GM19438 (cell line): ENCODE results near the gene SLC22A3.
"Not testable (repeated sequence)": the region's sequence is repeated elsewhere in the genome, so short reads cannot be mapped to it uniquely, and the experiment has no call there.

ENCODE experiments used
- ATAC-seq: cut with Tn5 transposase; IDR thresholded peaks from one replicate; pipeline ENCODE4 v1.9.1; 2021; ENCODE audit warnings: low read depth; ENCODE audit not compliant: unreplicated experiment

Gene SLC22A3

DNA sequence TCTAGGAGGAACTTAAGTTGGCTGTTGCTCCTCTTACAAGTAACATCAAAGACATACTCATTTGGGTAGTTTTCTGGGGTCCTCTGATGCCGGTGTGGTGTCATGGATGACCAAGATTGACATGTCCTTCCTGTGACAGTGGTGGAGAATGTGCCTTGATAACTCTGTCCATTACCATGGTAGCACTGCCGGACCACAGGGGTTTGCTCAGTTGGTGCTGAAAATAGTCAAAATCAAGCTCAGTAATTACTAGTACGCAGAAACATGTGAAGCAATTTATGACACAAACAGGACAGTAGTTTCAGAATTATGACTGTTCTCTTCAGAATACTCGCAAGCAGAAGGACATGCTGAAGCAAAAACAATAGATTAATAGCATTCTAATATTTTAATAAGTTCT, 128.9 kb downstream of the SLC22A3 start:
- not testable (repeated sequence) for ATAC-seq

- no peak for ATAC-seq
Measured at GRCh38 chr6:160477901-160478300, 129.7 kb downstream of the SLC22A3 start.

- ATAC-seq = no peak
Measured at GRCh38 chr6:160487116-160487515, 138.9 kb downstream of the SLC22A3 start.

DNA sequence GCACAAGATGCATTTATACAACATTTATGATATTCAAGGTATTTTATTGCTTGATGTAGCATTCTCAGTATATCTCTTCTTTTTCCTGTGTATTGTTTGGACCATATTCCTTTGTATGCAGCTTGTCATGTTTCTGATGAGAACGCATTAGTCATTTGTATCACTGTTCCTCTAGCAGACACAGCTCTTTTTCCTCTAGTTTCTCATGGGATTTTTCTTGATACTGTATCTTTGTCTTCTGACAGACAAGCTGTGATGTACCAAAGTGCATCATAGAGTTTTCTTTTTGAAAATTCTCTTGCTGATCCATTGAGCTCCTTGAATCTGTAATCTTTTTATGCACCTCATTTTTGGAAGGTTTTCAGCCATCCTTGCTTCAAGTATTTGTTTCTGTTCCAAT, 140.9 kb downstream of the SLC22A3 start:
- ATAC-seq = no peak

DNA sequence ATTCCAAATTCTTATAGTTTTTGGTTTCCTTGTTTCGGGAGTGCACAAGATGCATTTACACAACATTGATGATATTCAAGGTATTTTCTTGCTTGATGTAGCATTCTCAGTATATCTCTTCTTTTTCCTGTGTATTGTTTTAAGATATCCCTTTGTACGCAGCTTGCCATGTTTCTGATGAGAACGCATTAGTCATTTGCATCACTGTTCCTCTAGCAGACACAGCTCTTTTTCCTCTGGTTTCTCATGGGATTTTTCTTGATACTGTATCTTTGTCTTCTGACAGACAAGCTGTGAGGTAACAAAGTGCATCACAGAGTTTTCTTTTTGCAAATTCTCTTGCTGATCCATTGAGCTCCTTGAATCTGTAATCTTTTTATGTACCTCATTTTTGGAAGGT, 146.4 kb downstream of the SLC22A3 start:
- ATAC-seq = no peak

GRCh38 chr6:160500639-160501038, 152.5 kb downstream of the SLC22A3 start:
- no peak for ATAC-seq
